ENCODE data around the gene CACHD1. TPM values are rescaled to one million over a fixed set of nuclear protein-coding genes. Genes with fewer than 3 reads are reported as not detected.

Gene CACHD1
- total RNA-seq, 2 donors from 2014 or later: 8.6 to 12.9 TPM

GRCh38 chr1:64502083-64502482 lies 32.2 kb downstream of the CACHD1 start:
- no peak for ATAC-seq
- WGBS, 2 donors: 64 to 77% methylated on average over 1 of the region's 1 CpG
- Histone ChIP-seq H3K9me3 (no peaks in the 10 kb centered on the region), H3K4me1 (peaks cover 21% of the 10 kb centered on the region), H3K27me3 (no peaks in the 10 kb centered on the region), H3K36me3 (replicated peaks in 1 of 2; ENCODE audit: insufficient read depth in 1 of 2, low read depth in 2 of 2) (no peaks in the 10 kb centered on the region), H3K27ac (no peak overlapping the region), H3K4me3 (no peak overlapping the region)
- DNase-seq: no peak
- TF ChIP-seq CTCF (IDR thresholded peaks at IDR 0.05) (no peak), POLR2A (IDR thresholded peaks at IDR 0.05) (no peak)
- intact Hi-C loops (cut with DNase I): no loop called here

GRCh38 chr1:64502931-64503330 lies 33.0 kb downstream of the CACHD1 start:
- WGBS, 2 donors: 11 to 13% methylated on average over 2 of the region's 2 CpGs
- no peaks in the 10 kb centered on the region for H3K9me3 ChIP-seq
- DNase-seq: no peak
- TF ChIP-seq POLR2A (IDR thresholded peaks at IDR 0.05): no peak
- no peak for TF ChIP-seq CTCF (IDR thresholded peaks at IDR 0.05)
- H3K27ac ChIP-seq: peak overlapping the region in 1 of 4 donors; percentile 20
- no peaks in the 10 kb centered on the region for H3K36me3 ChIP-seq (replicated peaks in 1 of 2; ENCODE audit: insufficient read depth in 1 of 2, low read depth in 2 of 2)
- no peak for ATAC-seq
- no peaks in the 10 kb centered on the region for H3K27me3 ChIP-seq
- intact Hi-C loops (cut with DNase I): no loop called here
- H3K4me1 ChIP-seq: peaks cover 21% of the 10 kb centered on the region
- H3K4me3 ChIP-seq: no peak overlapping the region

- TF ChIP-seq CTCF (IDR thresholded peaks at IDR 0.05) (no peak), POLR2A (IDR thresholded peaks at IDR 0.05) (no peak)
- Histone ChIP-seq H3K27me3 (no peaks in the 10 kb centered on the region), H3K36me3 (replicated peaks in 1 of 2; ENCODE audit: insufficient read depth in 1 of 2, low read depth in 2 of 2) (no peaks in the 10 kb centered on the region), H3K4me1 (peaks cover 21% of the 10 kb centered on the region), H3K27ac (peak overlapping the region in 3 of 4 donors; percentile 53 to 72 (median 69)), H3K9me3 (no peaks in the 10 kb centered on the region), H3K4me3 (peak overlapping the region in 1 of 2 donors; percentile 41)
- DNase-seq (peak; percentile 51 to 75 (median 62)), ATAC-seq (peak; percentile 70)
- WGBS, 2 donors: 0 to 12% methylated on average over 3 to 14 of the region's 51 CpGs
- intact Hi-C loops (cut with DNase I): no loop called here
Observed at GRCh38 chr1:64505232-64505943, 35.5 kb downstream of the CACHD1 start.

GRCh38 chr1:64505944-64506655 lies 36.2 kb downstream of the CACHD1 start:
- H3K27ac ChIP-seq: peak overlapping the region in 3 of 4 donors; percentile 53 to 72 (median 69)

More at GRCh38 chr1:64505944-64506655, 36.2 kb downstream of the CACHD1 start:
- intact Hi-C loops (cut with DNase I): no loop called here
- H3K4me1 ChIP-seq: peaks cover 21% of the 10 kb centered on the region
- peak in 2 of 7 experiments; percentile 11 to 19 for TF ChIP-seq CTCF (IDR thresholded peaks at IDR 0.05)
- TF ChIP-seq POLR2A (IDR thresholded peaks at IDR 0.05): no peak
- H3K4me3 ChIP-seq: peak overlapping the region in 1 of 2 donors; percentile 41
- no peaks in the 10 kb centered on the region for H3K27me3 ChIP-seq
- 19 to 20% methylated on average over 15 of the region's 15 CpGs for WGBS, 2 donors
- H3K9me3 ChIP-seq: no peaks in the 10 kb centered on the region
- ATAC-seq: peak; percentile 58
- H3K36me3 ChIP-seq (replicated peaks in 1 of 2; ENCODE audit: insufficient read depth in 1 of 2, low read depth in 2 of 2): no peaks in the 10 kb centered on the region
- peak; percentile 35 to 64 (median 50) for DNase-seq

Measured in body of pancreas (tissue), 4 donors.